H9 (cell line): ENCODE data around the gene P4HA2. TPM values are rescaled to one million over a fixed set of nuclear protein-coding genes. Genes with fewer than 3 reads are reported as not detected.
A peak's percentile ranks its signal among the peaks of the same experiment; 100 is the strongest.

Source experiments
- DNase-seq: peaks from one replicate; pipeline ENCODE4 v3.0.0-alpha.2; 2017
- H2AFZ ChIP-seq: one replicate; pipeline ENCODE4 v1.6.1; 2013; ENCODE audit warnings: mild to moderate bottlenecking, low read length, control low read depth, moderate library complexity
- H2AK5ac ChIP-seq: 2 replicates; pipeline ENCODE4 v1.6.1; 2013; ENCODE audit warnings: low read length, control low read depth, mixed read lengths; ENCODE audit not compliant: insufficient read length
- H2BK120ac ChIP-seq: one replicate; pipeline ENCODE4 v1.6.1; 2013; ENCODE audit warnings: low read depth, mild to moderate bottlenecking, low read length, control low read depth, inconsistent platforms; ENCODE audit not compliant: poor library complexity, severe bottlenecking
- H2BK12ac ChIP-seq: 2 replicates; pipeline ENCODE4 v1.6.1; 2013; ENCODE audit warnings: low read length, control low read depth, mixed read lengths, low read depth; ENCODE audit not compliant: insufficient read length
- H2BK15ac ChIP-seq: 2 replicates; pipeline ENCODE4 v1.6.1; 2013; ENCODE audit warnings: low read depth, low read length, control low read depth
- H2BK20ac ChIP-seq: one replicate; pipeline ENCODE4 v1.6.1; 2013; ENCODE audit warnings: low read depth, mild to moderate bottlenecking, low read length, control low read depth, inconsistent platforms; ENCODE audit not compliant: poor library complexity, severe bottlenecking
- H2BK5ac ChIP-seq: 2 replicates; pipeline ENCODE4 v1.6.1; 2013; ENCODE audit warnings: low read length, control low read depth, mixed read lengths; ENCODE audit not compliant: insufficient read length
- H3K14ac ChIP-seq: 2 replicates; pipeline ENCODE4 v1.6.1; 2013; ENCODE audit warnings: low read length, control low read depth; ENCODE audit not compliant: insufficient read depth
- H3K18ac ChIP-seq: 2 replicates; pipeline ENCODE4 v1.6.1; 2013; ENCODE audit warnings: low read depth, mild to moderate bottlenecking, mixed read lengths, low read length, control low read depth; ENCODE audit not compliant: insufficient read length
- H3K23ac ChIP-seq: 2 replicates; pipeline ENCODE4 v1.6.1; 2013; ENCODE audit warnings: low read length, control low read depth, mixed read lengths, low read depth; ENCODE audit not compliant: insufficient read length
- H3K23me2 ChIP-seq: 2 replicates; pipeline ENCODE4 v1.6.1; 2013; ENCODE audit warnings: low read depth, mild to moderate bottlenecking, mixed read lengths, low read length, control low read depth; ENCODE audit not compliant: insufficient read length, poor library complexity, severe bottlenecking
- H3K27ac ChIP-seq: 2 replicates; pipeline ENCODE4 v1.5.1; 2013; ENCODE audit warnings: low read length, control low read depth, mixed read lengths, low read depth; ENCODE audit not compliant: insufficient read length
- H3K27me3 ChIP-seq: 2 replicates; pipeline ENCODE4 v1.6.1; 2013; ENCODE audit warnings: low read length, control low read depth, inconsistent platforms; ENCODE audit not compliant: insufficient read depth
- H3K4ac ChIP-seq: 2 replicates; pipeline ENCODE4 v1.6.1; 2013; ENCODE audit warnings: low read depth, mild to moderate bottlenecking, control low read depth, inconsistent platforms, low read length, moderate library complexity
- H3K4me1 ChIP-seq: 2 replicates; pipeline ENCODE4 v1.6.1; 2013; ENCODE audit warnings: low read length, control low read depth, inconsistent platforms; ENCODE audit not compliant: insufficient read depth
- H3K4me2 ChIP-seq: 2 replicates; pipeline ENCODE4 v1.6.1; 2013; ENCODE audit warnings: low read length, control low read depth, mixed read lengths; ENCODE audit not compliant: insufficient read length, insufficient read depth
- H3K56ac ChIP-seq: 2 replicates; pipeline ENCODE4 v1.6.1; 2013; ENCODE audit warnings: low read depth, mild to moderate bottlenecking, mixed read lengths, low read length, control low read depth; ENCODE audit not compliant: insufficient read length
- H3K79me1 ChIP-seq: 2 replicates; pipeline ENCODE4 v1.6.1; 2013; ENCODE audit warnings: low read depth, mild to moderate bottlenecking, moderate library complexity, low read length, control low read depth, inconsistent platforms; ENCODE audit not compliant: insufficient read depth, poor library complexity, severe bottlenecking
- H3K79me2 ChIP-seq: 2 replicates; pipeline ENCODE4 v1.6.1; 2013; ENCODE audit warnings: low read length, control low read depth, inconsistent platforms; ENCODE audit not compliant: insufficient read depth
- H3K9ac ChIP-seq: 2 replicates; pipeline ENCODE4 v1.6.1; 2013; ENCODE audit warnings: low read length, control low read depth, mixed read lengths; ENCODE audit not compliant: insufficient read length; ENCODE audit errors: extremely low read depth
- H3K9me3 ChIP-seq: one replicate; pipeline ENCODE4 v1.6.1; 2013; ENCODE audit warnings: low read depth, low read length, inconsistent platforms; ENCODE audit not compliant: control insufficient read depth
- H3T11ph ChIP-seq: one replicate; pipeline ENCODE4 v1.6.1; 2013; ENCODE audit warnings: mild to moderate bottlenecking, low read length, control low read depth, inconsistent platforms
- H4K20me1 ChIP-seq: one replicate; pipeline ENCODE4 v1.6.1; 2013; ENCODE audit not compliant: control insufficient read depth, insufficient read length, insufficient read depth
- H4K5ac ChIP-seq: 2 replicates; pipeline ENCODE4 v1.6.1; 2013; ENCODE audit warnings: low read depth, mild to moderate bottlenecking, mixed read lengths, low read length, control low read depth; ENCODE audit not compliant: insufficient read length
- H4K8ac ChIP-seq: replicated peaks from 2 replicates; pipeline ENCODE4 v1.6.1; 2013; ENCODE audit warnings: low read length, control low read depth, mixed read lengths, low read depth; ENCODE audit not compliant: insufficient read length
- H4K91ac ChIP-seq: 2 replicates; pipeline ENCODE4 v1.6.1; 2013; ENCODE audit warnings: low read depth, mild to moderate bottlenecking, moderate library complexity, mixed read lengths, low read length, control low read depth; ENCODE audit not compliant: insufficient read length
- H3K27ac Mint-ChIP-seq, 3 experiments: 2 replicates in 2 of 3; 3 replicates in 1 of 3; pipeline ENCODE4 v1.8.0; 2020 to 2021; ENCODE audit warnings: mixed read lengths in 3 of 3, mild to moderate bottlenecking in 1 of 3, moderate library complexity in 1 of 3
- H3K27me3 Mint-ChIP-seq: 2 replicates; pipeline ENCODE4 v1.8.0; 2021; ENCODE audit warnings: low read depth, mild to moderate bottlenecking, moderate library complexity, mixed read lengths
- H3K36me3 Mint-ChIP-seq, 3 experiments: 2 replicates in 2 of 3; 3 replicates in 1 of 3; pipeline ENCODE4 v1.8.0; 2020 to 2021; ENCODE audit warnings: low read depth in 3 of 3, mixed read lengths in 3 of 3; ENCODE audit not compliant: insufficient read depth in 1 of 3
- H3K4me1 Mint-ChIP-seq, 2 experiments: 2 replicates each; pipeline ENCODE4 v1.8.0; 2020; ENCODE audit warnings: mixed read lengths in 2 of 2
- H3K4me3 Mint-ChIP-seq, 2 experiments: 2 replicates in 1 of 2; 3 replicates in 1 of 2; pipeline ENCODE4 v1.8.0; 2020 to 2021; ENCODE audit warnings: mild to moderate bottlenecking in 2 of 2, mixed read lengths in 2 of 2, moderate library complexity in 1 of 2
- H3K9me3 Mint-ChIP-seq, 2 experiments: 2 replicates in 1 of 2; 3 replicates in 1 of 2; pipeline ENCODE4 v1.8.0; 2020; ENCODE audit warnings: mild to moderate bottlenecking in 2 of 2, mixed read lengths in 2 of 2, moderate library complexity in 1 of 2
- CTCF ChIP-seq: fragments of 200-600 bp; sonication (generic); conservative IDR thresholded peaks from 3 replicates; pipeline ENCODE4 v1.8.0; 2021; ENCODE audit warnings: antibody characterized with exemption, mild to moderate bottlenecking
- WGBS: extraction: QIAGEN DNeasy Blood & Tissue Kit; methylation state at CpG from one replicate; pipeline ENCODE4 v1.1.7; 2013; ENCODE audit warnings: missing lambda C conversion rate, low lambda C conversion rate, mixed read lengths; ENCODE audit not compliant: insufficient read length; ENCODE audit errors: extremely low coverage; 5-methylcytosine and 5-hydroxymethylcytosine counted together
- total RNA-seq: library from RNA; stranded (reverse); gene quantifications from 2 replicates; pipeline ENCODE4 v1.2.1, GENCODE V29; 2021

P4HA2 gene
- total RNA-seq, 1 experiment from 2014 or later = 15.3 TPM

- Mint-ChIP-seq H3K9me3 (no peaks in the 10 kb centered on the region), H3K27ac (no peak overlapping the region), H3K27me3 (peaks cover 26% of the 10 kb centered on the region), H3K36me3 (no peaks in the 10 kb centered on the region), H3K4me1 (peaks cover 30 to 31% of the 10 kb centered on the region in 2 experiments), H3K4me3 (peak overlapping the region; percentile 57 to 75)
- H3K14ac ChIP-seq = peak overlapping the region; percentile 80; the same call in 1 of the 2 replicates
- no peak overlapping the region for H2BK120ac ChIP-seq
- H3K56ac ChIP-seq = no peak overlapping the region
- H3K79me2 ChIP-seq = no peaks in the 10 kb centered on the region
- no peaks in the 10 kb centered on the region for H3K23me2 ChIP-seq
- H3K18ac ChIP-seq = no peak overlapping the region
- H4K20me1 ChIP-seq = peaks cover 5% of the 10 kb centered on the region
- H4K8ac ChIP-seq = no peak overlapping the region
- peak; percentile 25 for DNase-seq
- H3K79me1 ChIP-seq = no peaks in the 10 kb centered on the region
- TF ChIP-seq CTCF = no peak
- H4K5ac ChIP-seq = no peak overlapping the region
- no peak overlapping the region for H2BK12ac ChIP-seq
- H3K27me3 ChIP-seq = no peaks in the 10 kb centered on the region; the same call in 1 of the 2 replicates
- no peak overlapping the region for H4K91ac ChIP-seq
- no peak overlapping the region for H2BK15ac ChIP-seq
- no peak overlapping the region for H3K9ac ChIP-seq
- H3T11ph ChIP-seq = no peak overlapping the region
- no CpG with 5 or more reads among the region's 19 CpGs for WGBS
- no peak overlapping the region for H3K4ac ChIP-seq
- H3K23ac ChIP-seq = no peak overlapping the region
- no peak overlapping the region for H2BK20ac ChIP-seq
- no peaks in the 10 kb centered on the region for H3K4me1 ChIP-seq
- H2BK5ac ChIP-seq = no peak overlapping the region
- no peak overlapping the region for H2AFZ ChIP-seq
- H3K4me2 ChIP-seq = peak overlapping the region; percentile 3
- H3K9me3 ChIP-seq = no peaks in the 10 kb centered on the region
- no peak overlapping the region for H3K27ac ChIP-seq
- H2AK5ac ChIP-seq = no peak overlapping the region
Measured at GRCh38 chr5:132258102-132259068, 30.7 kb upstream of the P4HA2 start.
